ENCODE data around the gene FAM47B.

Gene FAM47B

GRCh38 chrX:34942496-34942895 is at the start of gene FAM47B:
TSS of gene FAM47B (plus strand) at chrX:34942796. CDS start at chrX:34942832, 36 bp downstream.
- DNase-seq (ENCODE audit: low read depth, low spot score) = no peak

- DNase-seq (ENCODE audit: low read depth, low spot score) = no peak
These were observed 48.9 kb upstream of the FAM47B start for GRCh38 chrX:34893741-34894140.

- no peak for DNase-seq (ENCODE audit: low read depth, low spot score)
These were observed 41.9 kb upstream of the FAM47B start for GRCh38 chrX:34900691-34901090.

- DNase-seq (ENCODE audit: low read depth, low spot score) = no peak
These were observed 40.8 kb upstream of the FAM47B start for GRCh38 chrX:34901761-34902160.

- DNase-seq (ENCODE audit: low read depth, low spot score) = no peak
These were observed 39.3 kb upstream of the FAM47B start for GRCh38 chrX:34903316-34903715.

- no peak for DNase-seq (ENCODE audit: low read depth, low spot score)
These were observed 33.4 kb upstream of the FAM47B start for GRCh38 chrX:34909151-34909550.

- no peak for DNase-seq (ENCODE audit: low read depth, low spot score)
These were observed 27.0 kb upstream of the FAM47B start for GRCh38 chrX:34915463-34916225.

GRCh38 chrX:34917146-34917545 is 25.4 kb upstream of the FAM47B start:
- DNase-seq (ENCODE audit: low read depth, low spot score) = no peak

GRCh38 chrX:34918091-34918736 is 24.4 kb upstream of the FAM47B start:
- no peak for DNase-seq (ENCODE audit: low read depth, low spot score)

GRCh38 chrX:34918856-34919255 is 23.7 kb upstream of the FAM47B start:
- DNase-seq (ENCODE audit: low read depth, low spot score) = peak; percentile 37

- DNase-seq (ENCODE audit: low read depth, low spot score) = no peak
These were observed 14.7 kb upstream of the FAM47B start for GRCh38 chrX:34927866-34928265.

GRCh38 chrX:34943235-34943634 is 639 bp downstream of the FAM47B start:
- no peak for DNase-seq (ENCODE audit: low read depth, low spot score)

- DNase-seq (ENCODE audit: low read depth, low spot score) = no peak
These were observed 14.3 kb downstream of the FAM47B start for GRCh38 chrX:34956916-34957315.

GRCh38 chrX:34961662-34962061 is 19.1 kb downstream of the FAM47B start:
- no peak for DNase-seq (ENCODE audit: low read depth, low spot score)

GRCh38 chrX:34972206-34972605 is 29.6 kb downstream of the FAM47B start:
- no peak for DNase-seq (ENCODE audit: low read depth, low spot score)

- DNase-seq (ENCODE audit: low read depth, low spot score) = no peak
These were observed 35.6 kb downstream of the FAM47B start for GRCh38 chrX:34978171-34978570.

GRCh38 chrX:34987646-34988045 is 45.0 kb downstream of the FAM47B start:
- DNase-seq (ENCODE audit: low read depth, low spot score) = no peak
